GM23338 (cell line): Measurements from ENCODE around the gene INPP5K. TPM values are rescaled to one million over a fixed set of nuclear protein-coding genes. Genes with fewer than 3 reads are reported as not detected.

Experiments
- ATAC-seq: fragments of 200-7000 bp; cut with Tn5 transposase; 3 replicates; pipeline ENCODE4 v1.9.1; 2020
- DNase-seq: peaks from one replicate; pipeline ENCODE4 v3.0.0-alpha.2; 2015; ENCODE audit warnings: low spot score
- H2AFZ ChIP-seq: fragments of 200-600 bp; sonication (generic); 2 replicates; pipeline ENCODE4 v1.8.0; 2016; ENCODE audit warnings: antibody characterized with exemption, mild to moderate bottlenecking, moderate library complexity
- H3F3A ChIP-seq: fragments of 200-600 bp; sonication (generic); replicated peaks from 2 replicates; pipeline ENCODE4 v1.8.0; 2017; ENCODE audit warnings: antibody characterized with exemption, mixed run types, low read depth
- H3K27ac ChIP-seq: fragments of 200-600 bp; sonication (generic); 2 replicates; pipeline ENCODE4 v1.6.1; 2016; ENCODE audit warnings: low read depth
- H3K27me3 ChIP-seq: fragments of 200-600 bp; sonication (generic); 2 replicates; pipeline ENCODE4 v1.8.0; 2016; ENCODE audit warnings: mild to moderate bottlenecking, mixed run types, moderate library complexity; ENCODE audit not compliant: insufficient read depth
- H3K36me3 ChIP-seq: fragments of 200-600 bp; sonication (generic); 2 replicates; pipeline ENCODE4 v1.8.0; 2016; ENCODE audit warnings: mild to moderate bottlenecking; ENCODE audit not compliant: insufficient read depth
- H3K4me1 ChIP-seq: fragments of 200-600 bp; sonication (generic); 2 replicates; pipeline ENCODE4 v1.8.0; 2016; ENCODE audit warnings: mild to moderate bottlenecking, moderate library complexity; ENCODE audit not compliant: insufficient read depth
- H3K4me2 ChIP-seq: fragments of 200-600 bp; sonication (generic); 2 replicates; pipeline ENCODE4 v1.7.1; 2017; ENCODE audit warnings: mixed run types
- H3K4me3 ChIP-seq: fragments of 200-600 bp; sonication (generic); 2 replicates; pipeline ENCODE4 v1.6.1; 2016; ENCODE audit warnings: mixed run types
- H3K79me2 ChIP-seq: fragments of 200-600 bp; sonication (generic); replicated peaks from 2 replicates; pipeline ENCODE4 v1.8.0; 2017; ENCODE audit warnings: mild to moderate bottlenecking; ENCODE audit not compliant: insufficient read depth
- H3K9me2 ChIP-seq: fragments of 200-600 bp; sonication (generic); 2 replicates; pipeline ENCODE4 v1.8.0; 2017; ENCODE audit not compliant: insufficient read depth
- H4K20me1 ChIP-seq: fragments of 200-600 bp; sonication (generic); replicated peaks from 2 replicates; pipeline ENCODE4 v1.8.0; 2017; ENCODE audit warnings: mild to moderate bottlenecking; ENCODE audit not compliant: insufficient read depth
- H3K27ac Mint-ChIP-seq: 2 replicates; pipeline ENCODE4 v1.8.0; 2020; ENCODE audit warnings: inconsistent platforms, mild to moderate bottlenecking, moderate library complexity, mixed read lengths
- H3K27me3 Mint-ChIP-seq: 3 replicates; pipeline ENCODE4 v1.8.0; 2022; ENCODE audit warnings: low read depth, mild to moderate bottlenecking, moderate library complexity, mixed read lengths, inconsistent platforms; ENCODE audit not compliant: insufficient read depth, poor library complexity
- H3K36me3 Mint-ChIP-seq: 3 replicates; pipeline ENCODE4 v1.8.0; 2021; ENCODE audit warnings: low read depth, mild to moderate bottlenecking, inconsistent platforms, moderate library complexity, mixed read lengths
- H3K4me1 Mint-ChIP-seq: 3 replicates; pipeline ENCODE4 v1.8.0; 2020; ENCODE audit warnings: mild to moderate bottlenecking, inconsistent platforms, mixed read lengths
- H3K4me3 Mint-ChIP-seq: 3 replicates; pipeline ENCODE4 v1.8.0; 2021; ENCODE audit warnings: moderate library complexity, mild to moderate bottlenecking, inconsistent platforms, mixed read lengths
- H3K9me3 Mint-ChIP-seq: 3 replicates; pipeline ENCODE4 v1.8.0; 2020; ENCODE audit warnings: moderate library complexity, mild to moderate bottlenecking, inconsistent platforms, mixed read lengths
- CREB1 ChIP-seq: fragments of 250-450 bp; sonication (Bioruptor Pico); IDR thresholded peaks from 2 replicates; pipeline ENCODE4 v1.5.0; 2020; ENCODE audit warnings: low read depth, mild to moderate bottlenecking, moderate library complexity
- EZH2 ChIP-seq: fragments of 200-600 bp; sonication (generic); IDR thresholded peaks from one replicate; pipeline ENCODE4 v1.8.0; 2017; ENCODE audit warnings: antibody characterized with exemption, mild to moderate bottlenecking, low read depth; ENCODE audit not compliant: unreplicated experiment
- EZH2phosphoT487 ChIP-seq: fragments of 200-600 bp; sonication (generic); IDR thresholded peaks from one replicate; pipeline ENCODE4 v1.8.1; 2018; ENCODE audit warnings: antibody characterized with exemption; ENCODE audit not compliant: unreplicated experiment
- JUNB ChIP-seq: IDR thresholded peaks from one replicate; pipeline ENCODE4 v1.6.1; 2016; ENCODE audit warnings: antibody characterized with exemption; ENCODE audit not compliant: unreplicated experiment
- NANOG ChIP-seq: IDR thresholded peaks from 2 replicates; pipeline ENCODE4 v1.6.1; 2016; ENCODE audit warnings: antibody characterized with exemption, borderline replicate concordance
- STAT1 ChIP-seq: IDR thresholded peaks from one replicate; pipeline ENCODE4 v1.6.1; 2016; ENCODE audit warnings: antibody characterized with exemption; ENCODE audit not compliant: unreplicated experiment
- ZNF114 ChIP-seq: fragments of 250-450 bp; sonication (Bioruptor Pico); IDR thresholded peaks from 2 replicates; pipeline ENCODE4 v1.5.0; 2020; ENCODE audit warnings: mild to moderate bottlenecking, moderate library complexity
- ZNF331 ChIP-seq: fragments of 250-450 bp; sonication (Bioruptor Pico); IDR thresholded peaks from 2 replicates; pipeline ENCODE4 v1.5.0; 2020; ENCODE audit warnings: low read depth, mild to moderate bottlenecking, moderate library complexity
- polyA plus RNA-seq: library from polyadenylated mRNA; unstranded; fragments of >200 nt; fragmentation: Nextera tagmentation; extraction: Ambion mirVana; gene quantifications from 2 replicates; pipeline ENCODE4 v1.2.1, GENCODE V29; 2016
- total RNA-seq: library from RNA; depleted of rRNA; stranded (reverse); fragments of >200 nt; shearing (Covaris generic); gene quantifications from 2 replicates; pipeline ENCODE4 v1.2.3, GENCODE V29; 2014
- TF ChIP-seq, protein P1 (sequence below), 2 experiments: fragments of 200-600 bp in 1 of 2; sonication (generic) in 1 of 2; conservative IDR thresholded peaks; 2 replicates each; pipeline versions ENCODE4 v1.5.1 to v1.6.1; 2016 to 2017; ENCODE audit warnings: antibody characterized with exemption in 2 of 2, low read depth in 2 of 2, mild to moderate bottlenecking in 2 of 2, moderate library complexity in 1 of 2
- TF ChIP-seq, protein P2 (sequence below): IDR thresholded peaks from 2 replicates; pipeline ENCODE4 v1.6.1; 2016; ENCODE audit warnings: antibody characterized with exemption
- TF ChIP-seq, protein P3 (sequence below): IDR thresholded peaks from one replicate; pipeline ENCODE4 v1.6.1; 2018; ENCODE audit warnings: antibody characterized with exemption; ENCODE audit not compliant: unreplicated experiment

INPP5K gene
- total and polyA plus RNA-seq, 2 experiments from 2014 or later: 8.4 to 29.7 TPM

DNA sequence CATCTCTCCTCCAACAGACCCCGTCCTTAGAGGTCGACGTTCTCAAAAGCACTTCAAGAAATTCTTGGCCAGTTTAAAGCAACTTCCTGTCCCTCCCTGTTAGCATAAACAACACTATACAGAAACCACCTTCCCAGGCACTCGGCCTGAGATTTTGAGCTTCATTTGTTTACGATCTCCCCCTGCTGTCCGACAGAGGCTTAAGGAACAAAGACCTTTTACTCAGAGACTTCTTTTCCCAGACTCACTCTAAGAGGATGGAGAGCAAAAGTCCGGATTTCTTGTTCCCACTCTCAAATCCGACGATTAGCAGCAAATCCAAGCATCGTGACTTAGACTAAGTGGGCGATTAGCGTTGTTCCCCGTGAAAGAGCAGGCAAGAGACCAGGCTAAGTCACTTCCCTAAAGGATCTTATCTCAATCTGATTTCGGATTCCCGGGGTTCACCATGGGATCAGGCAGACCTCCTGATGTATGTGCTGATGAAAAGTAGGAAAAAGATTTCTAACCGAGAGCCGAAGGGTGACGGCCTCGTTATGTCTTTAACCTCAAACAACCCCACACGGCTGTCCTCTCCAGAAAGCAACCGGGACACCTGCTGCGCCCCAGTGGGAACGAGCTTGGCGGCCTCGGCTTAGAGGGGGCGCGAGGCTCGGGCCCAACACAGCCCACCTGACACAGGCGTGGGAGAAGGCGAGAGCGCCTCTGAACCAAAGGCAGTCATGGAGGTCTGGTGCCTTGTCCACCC is 598 bp downstream of the INPP5K start:
- DNase-seq: peak; percentile 95
- Mint-ChIP-seq H3K27ac (peak overlapping the region; percentile 91), H3K9me3 (no peaks in the 10 kb centered on the region), H3K36me3 (peaks cover 6% of the 10 kb centered on the region; the same call in 1 of the 3 replicates), H3K4me3 (peak overlapping the region; percentile 88), H3K27me3 (peaks cover 5% of the 10 kb centered on the region), H3K4me1 (peaks cover 12% of the 10 kb centered on the region; the same call in 2 of the 3 replicates)
- H4K20me1 ChIP-seq: no peaks in the 10 kb centered on the region
- TF ChIP-seq EZH2phosphoT487: no peak
- TF ChIP-seq, protein P1, sequence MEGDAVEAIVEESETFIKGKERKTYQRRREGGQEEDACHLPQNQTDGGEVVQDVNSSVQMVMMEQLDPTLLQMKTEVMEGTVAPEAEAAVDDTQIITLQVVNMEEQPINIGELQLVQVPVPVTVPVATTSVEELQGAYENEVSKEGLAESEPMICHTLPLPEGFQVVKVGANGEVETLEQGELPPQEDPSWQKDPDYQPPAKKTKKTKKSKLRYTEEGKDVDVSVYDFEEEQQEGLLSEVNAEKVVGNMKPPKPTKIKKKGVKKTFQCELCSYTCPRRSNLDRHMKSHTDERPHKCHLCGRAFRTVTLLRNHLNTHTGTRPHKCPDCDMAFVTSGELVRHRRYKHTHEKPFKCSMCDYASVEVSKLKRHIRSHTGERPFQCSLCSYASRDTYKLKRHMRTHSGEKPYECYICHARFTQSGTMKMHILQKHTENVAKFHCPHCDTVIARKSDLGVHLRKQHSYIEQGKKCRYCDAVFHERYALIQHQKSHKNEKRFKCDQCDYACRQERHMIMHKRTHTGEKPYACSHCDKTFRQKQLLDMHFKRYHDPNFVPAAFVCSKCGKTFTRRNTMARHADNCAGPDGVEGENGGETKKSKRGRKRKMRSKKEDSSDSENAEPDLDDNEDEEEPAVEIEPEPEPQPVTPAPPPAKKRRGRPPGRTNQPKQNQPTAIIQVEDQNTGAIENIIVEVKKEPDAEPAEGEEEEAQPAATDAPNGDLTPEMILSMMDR (conservative IDR thresholded peaks at IDR 0.05; ENCODE audit: low read depth in 2 of 2): peak; percentile 61 to 79
- H3K4me2 ChIP-seq: peak overlapping the region; percentile 86
- H3K27ac ChIP-seq: peak overlapping the region; percentile 76
- H3K9me2 ChIP-seq: no peaks in the 10 kb centered on the region
- peak overlapping the region; percentile 97 for H3K4me3 ChIP-seq
- H3K4me1 ChIP-seq: peaks cover 7% of the 10 kb centered on the region
- no peaks in the 10 kb centered on the region; the same call in 1 of the 2 replicates for H3K36me3 ChIP-seq
- peaks cover 13% of the 10 kb centered on the region for H3K79me2 ChIP-seq
- H2AFZ ChIP-seq: peak overlapping the region; percentile 80
- peaks cover 19% of the 10 kb centered on the region for H3F3A ChIP-seq
- no peaks in the 10 kb centered on the region for H3K27me3 ChIP-seq
- peak; percentile 63 for ATAC-seq

DNA sequence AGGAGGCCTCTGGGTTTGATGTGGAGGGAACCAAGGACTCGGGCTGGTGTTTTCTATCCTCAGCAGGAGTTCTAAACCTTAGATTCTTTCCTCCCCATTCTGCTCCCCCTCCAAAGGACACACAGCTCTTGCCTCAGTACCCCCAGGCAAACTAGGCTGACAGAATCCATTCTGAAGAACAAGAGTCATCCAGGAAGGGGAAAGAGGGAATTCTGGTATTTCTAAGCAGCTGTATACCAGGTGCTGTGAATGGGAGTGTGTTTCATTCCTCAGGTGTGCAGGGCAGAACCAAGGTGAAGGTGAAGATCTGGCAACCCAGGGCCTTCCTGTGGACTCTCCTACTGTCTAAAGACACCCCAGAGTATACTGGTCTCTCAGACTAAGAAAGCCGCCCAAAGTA is 4.1 kb downstream of the INPP5K start:
- Histone ChIP-seq H3K27ac (no peak overlapping the region), H3K4me1 (peaks cover 4% of the 10 kb centered on the region; the same call in 1 of the 2 replicates), H3K4me3 (no peak overlapping the region), H3K27me3 (no peaks in the 10 kb centered on the region), H3F3A (peaks cover 9% of the 10 kb centered on the region; the same call in 1 of the 2 replicates), H3K36me3 (no peaks in the 10 kb centered on the region), H3K4me2 (no peak overlapping the region), H3K9me2 (no peaks in the 10 kb centered on the region), H2AFZ (no peak overlapping the region), H4K20me1 (no peaks in the 10 kb centered on the region), H3K79me2 (peaks cover 7% of the 10 kb centered on the region)
- H3K9me3 Mint-ChIP-seq: no peaks in the 10 kb centered on the region
- peaks cover 10% of the 10 kb centered on the region; the same call in 2 of the 3 replicates for H3K4me1 Mint-ChIP-seq
- H3K27ac Mint-ChIP-seq: no peak overlapping the region
- H3K4me3 Mint-ChIP-seq: no peak overlapping the region
- DNase-seq (no peak), ATAC-seq (no peak)
- TF ChIP-seq NANOG (no peak), STAT1 (no peak), EZH2 (no peak), EZH2phosphoT487 (no peak), ZNF331 (CRISPR knock-in tag) (no peak), JUNB (no peak), ZNF114 (CRISPR knock-in tag) (no peak), CREB1 (CRISPR knock-in tag) (no peak)
- TF ChIP-seq, protein P2, sequence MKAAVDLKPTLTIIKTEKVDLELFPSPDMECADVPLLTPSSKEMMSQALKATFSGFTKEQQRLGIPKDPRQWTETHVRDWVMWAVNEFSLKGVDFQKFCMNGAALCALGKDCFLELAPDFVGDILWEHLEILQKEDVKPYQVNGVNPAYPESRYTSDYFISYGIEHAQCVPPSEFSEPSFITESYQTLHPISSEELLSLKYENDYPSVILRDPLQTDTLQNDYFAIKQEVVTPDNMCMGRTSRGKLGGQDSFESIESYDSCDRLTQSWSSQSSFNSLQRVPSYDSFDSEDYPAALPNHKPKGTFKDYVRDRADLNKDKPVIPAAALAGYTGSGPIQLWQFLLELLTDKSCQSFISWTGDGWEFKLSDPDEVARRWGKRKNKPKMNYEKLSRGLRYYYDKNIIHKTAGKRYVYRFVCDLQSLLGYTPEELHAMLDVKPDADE: no peak
- TF ChIP-seq, protein P3, sequence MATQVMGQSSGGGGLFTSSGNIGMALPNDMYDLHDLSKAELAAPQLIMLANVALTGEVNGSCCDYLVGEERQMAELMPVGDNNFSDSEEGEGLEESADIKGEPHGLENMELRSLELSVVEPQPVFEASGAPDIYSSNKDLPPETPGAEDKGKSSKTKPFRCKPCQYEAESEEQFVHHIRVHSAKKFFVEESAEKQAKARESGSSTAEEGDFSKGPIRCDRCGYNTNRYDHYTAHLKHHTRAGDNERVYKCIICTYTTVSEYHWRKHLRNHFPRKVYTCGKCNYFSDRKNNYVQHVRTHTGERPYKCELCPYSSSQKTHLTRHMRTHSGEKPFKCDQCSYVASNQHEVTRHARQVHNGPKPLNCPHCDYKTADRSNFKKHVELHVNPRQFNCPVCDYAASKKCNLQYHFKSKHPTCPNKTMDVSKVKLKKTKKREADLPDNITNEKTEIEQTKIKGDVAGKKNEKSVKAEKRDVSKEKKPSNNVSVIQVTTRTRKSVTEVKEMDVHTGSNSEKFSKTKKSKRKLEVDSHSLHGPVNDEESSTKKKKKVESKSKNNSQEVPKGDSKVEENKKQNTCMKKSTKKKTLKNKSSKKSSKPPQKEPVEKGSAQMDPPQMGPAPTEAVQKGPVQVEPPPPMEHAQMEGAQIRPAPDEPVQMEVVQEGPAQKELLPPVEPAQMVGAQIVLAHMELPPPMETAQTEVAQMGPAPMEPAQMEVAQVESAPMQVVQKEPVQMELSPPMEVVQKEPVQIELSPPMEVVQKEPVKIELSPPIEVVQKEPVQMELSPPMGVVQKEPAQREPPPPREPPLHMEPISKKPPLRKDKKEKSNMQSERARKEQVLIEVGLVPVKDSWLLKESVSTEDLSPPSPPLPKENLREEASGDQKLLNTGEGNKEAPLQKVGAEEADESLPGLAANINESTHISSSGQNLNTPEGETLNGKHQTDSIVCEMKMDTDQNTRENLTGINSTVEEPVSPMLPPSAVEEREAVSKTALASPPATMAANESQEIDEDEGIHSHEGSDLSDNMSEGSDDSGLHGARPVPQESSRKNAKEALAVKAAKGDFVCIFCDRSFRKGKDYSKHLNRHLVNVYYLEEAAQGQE: no peak
- TF ChIP-seq, protein P1 (conservative IDR thresholded peaks at IDR 0.05; ENCODE audit: low read depth in 2 of 2): no peak
- H3K36me3 Mint-ChIP-seq: no peaks in the 10 kb centered on the region; the same call in 2 of the 3 replicates
- peaks cover 5% of the 10 kb centered on the region for H3K27me3 Mint-ChIP-seq
